ENCODE data around the gene SUV39H1.

DNA sequence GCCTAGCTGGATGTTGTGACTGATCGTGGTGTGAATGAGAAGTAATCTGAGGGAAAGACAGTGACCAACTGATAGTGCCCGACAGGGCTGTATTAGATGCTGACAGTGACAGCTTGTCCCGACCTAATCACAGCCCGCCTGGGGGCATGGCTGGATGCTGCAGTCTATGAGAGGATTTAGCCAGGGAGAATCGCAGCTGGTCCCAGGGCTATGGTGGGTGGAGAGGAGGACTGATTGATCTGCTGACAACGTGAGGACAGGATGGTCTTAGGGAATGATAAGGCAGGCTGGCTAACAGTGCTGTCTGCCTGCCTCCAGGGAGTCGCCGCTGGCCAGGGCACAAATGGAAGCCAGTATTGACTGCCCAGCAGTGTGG, 621 bp upstream of the SUV39H1 start:
- TF ChIP-seq CTCF (IDR thresholded peaks at IDR 0.05) (no peak), POLR2A (IDR thresholded peaks at IDR 0.05) (no peak)

All from uterus (tissue), 2 donors.